Inflammatory macrophage (primary cell): ENCODE measurements around the gene TBX4.
"Not testable (repeated sequence)": the region's sequence is repeated elsewhere in the genome, so short reads cannot be mapped to it uniquely, and the experiment has no call there.

Experiments used
- DNase-seq, 2 donors: peaks; one replicate each; pipeline ENCODE4 v3.0.0-alpha.2; 2020 to 2022

TBX4 gene

GRCh38 chr17:61413661-61414126 lies 38.5 kb upstream of the TBX4 start:
- no peak for DNase-seq

- no peak for DNase-seq
Observed at GRCh38 chr17:61414141-61414935, 37.9 kb upstream of the TBX4 start.

- DNase-seq, result no peak
Observed at GRCh38 chr17:61414936-61415251, 37.3 kb upstream of the TBX4 start.

- DNase-seq, result no peak
Observed at GRCh38 chr17:61415374-61416210, 36.6 kb upstream of the TBX4 start.

- DNase-seq, result no peak
Observed at GRCh38 chr17:61416211-61416539, 36.0 kb upstream of the TBX4 start.

GRCh38 chr17:61416540-61417363 lies 35.5 kb upstream of the TBX4 start:
- peak; percentile 63 for DNase-seq

- DNase-seq, result no peak
Observed at GRCh38 chr17:61418449-61418848, 33.8 kb upstream of the TBX4 start.

GRCh38 chr17:61419496-61420046 lies 32.7 kb upstream of the TBX4 start:
- DNase-seq, result no peak

GRCh38 chr17:61420052-61420451 lies 32.2 kb upstream of the TBX4 start:
- no peak for DNase-seq

- DNase-seq, result no peak
Observed at GRCh38 chr17:61420745-61421398, 31.4 kb upstream of the TBX4 start.

- DNase-seq, result no peak
Observed at GRCh38 chr17:61421460-61421859, 30.8 kb upstream of the TBX4 start.

GRCh38 chr17:61422116-61422799 lies 30.0 kb upstream of the TBX4 start:
- no peak for DNase-seq

GRCh38 chr17:61422869-61423268 lies 29.4 kb upstream of the TBX4 start:
- no peak for DNase-seq

GRCh38 chr17:61423967-61424649 lies 28.1 kb upstream of the TBX4 start:
- no peak for DNase-seq

GRCh38 chr17:61425682-61426481 lies 26.3 kb upstream of the TBX4 start:
- peak in 1 of 2 donors; percentile 27 for DNase-seq

- DNase-seq, result no peak
Observed at GRCh38 chr17:61426482-61427304, 25.5 kb upstream of the TBX4 start.

GRCh38 chr17:61427567-61427966 lies 24.7 kb upstream of the TBX4 start:
- DNase-seq, result no peak

GRCh38 chr17:61429274-61429673 lies 22.9 kb upstream of the TBX4 start:
- no peak for DNase-seq

GRCh38 chr17:61429831-61430230 lies 22.4 kb upstream of the TBX4 start:
- not testable (repeated sequence) for DNase-seq
